DMS153 treated with DMSO at 0.1 percent for 48 hours (cell line): Measurements from ENCODE around the gene CPT1C.

Experiments used
- DNase-seq: peaks from one replicate; lab custom pipeline; 2025; ENCODE audit not compliant: unreplicated experiment; lab: John Stamatoyannopoulos, UW

Gene CPT1C

GRCh38 chr19:49690656-49691242, at the start of gene CPT1C:
Gene CPT1C (plus strand): TSS chr19:49691116. CDS start chr19:49692253, 1,137 bp downstream.
- DNase-seq, result peak; percentile 81

GRCh38 chr19:49641688-49642491, 49.0 kb upstream of the CPT1C start, which contains the start of gene SCAF1:
Gene SCAF1 (plus strand): TSS chr19:49642209. CDS start chr19:49645027, 2,818 bp downstream.
- DNase-seq, result peak; percentile 98

DNA sequence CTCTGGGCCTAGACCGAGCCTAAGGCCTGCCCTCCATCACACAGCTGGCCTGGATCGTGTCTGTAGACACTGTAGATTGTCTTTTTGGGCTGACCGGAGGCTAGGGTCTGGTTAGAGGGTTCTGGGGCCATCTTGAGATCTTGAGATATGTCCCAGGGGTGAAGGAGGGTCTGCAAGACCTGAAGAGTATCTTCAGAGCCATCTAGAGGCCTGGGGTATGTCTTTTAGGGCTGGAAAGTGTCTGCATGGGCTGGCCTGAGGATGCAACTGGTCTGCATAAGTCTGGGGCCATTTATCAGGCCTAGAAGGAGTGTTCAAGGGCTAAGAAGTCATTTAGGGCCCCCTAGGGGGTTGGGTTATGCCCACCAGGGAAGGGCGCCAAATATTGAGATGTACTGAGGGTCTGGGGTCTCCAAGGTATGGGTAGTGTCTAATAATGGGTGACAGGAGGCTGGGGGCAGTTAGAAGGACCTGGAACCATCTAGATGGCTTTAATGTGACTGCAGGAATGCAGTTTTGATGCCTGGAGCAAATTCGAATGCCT, 48.4 kb upstream of the CPT1C start:
- no peak for DNase-seq

GRCh38 chr19:49643466-49643865, 47.5 kb upstream of the CPT1C start:
- DNase-seq, result no peak

- no peak for DNase-seq
Measured at GRCh38 chr19:49645592-49645991, 45.3 kb upstream of the CPT1C start.

- DNase-seq, result no peak
Measured at GRCh38 chr19:49645995-49646394, 44.9 kb upstream of the CPT1C start.

- DNase-seq, result no peak
Measured at GRCh38 chr19:49646586-49646985, 44.3 kb upstream of the CPT1C start.

GRCh38 chr19:49651029-49651819, 39.7 kb upstream of the CPT1C start:
- no peak for DNase-seq

- no peak for DNase-seq
Measured at GRCh38 chr19:49651820-49652550, 38.9 kb upstream of the CPT1C start.

GRCh38 chr19:49652551-49653465, 38.1 kb upstream of the CPT1C start:
- no peak for DNase-seq

- no peak for DNase-seq
Measured at GRCh38 chr19:49653466-49653806, 37.5 kb upstream of the CPT1C start.

GRCh38 chr19:49654581-49654980, 36.3 kb upstream of the CPT1C start:
- DNase-seq, result no peak

- DNase-seq, result no peak
Measured at GRCh38 chr19:49655570-49656455, 35.1 kb upstream of the CPT1C start.

DNA sequence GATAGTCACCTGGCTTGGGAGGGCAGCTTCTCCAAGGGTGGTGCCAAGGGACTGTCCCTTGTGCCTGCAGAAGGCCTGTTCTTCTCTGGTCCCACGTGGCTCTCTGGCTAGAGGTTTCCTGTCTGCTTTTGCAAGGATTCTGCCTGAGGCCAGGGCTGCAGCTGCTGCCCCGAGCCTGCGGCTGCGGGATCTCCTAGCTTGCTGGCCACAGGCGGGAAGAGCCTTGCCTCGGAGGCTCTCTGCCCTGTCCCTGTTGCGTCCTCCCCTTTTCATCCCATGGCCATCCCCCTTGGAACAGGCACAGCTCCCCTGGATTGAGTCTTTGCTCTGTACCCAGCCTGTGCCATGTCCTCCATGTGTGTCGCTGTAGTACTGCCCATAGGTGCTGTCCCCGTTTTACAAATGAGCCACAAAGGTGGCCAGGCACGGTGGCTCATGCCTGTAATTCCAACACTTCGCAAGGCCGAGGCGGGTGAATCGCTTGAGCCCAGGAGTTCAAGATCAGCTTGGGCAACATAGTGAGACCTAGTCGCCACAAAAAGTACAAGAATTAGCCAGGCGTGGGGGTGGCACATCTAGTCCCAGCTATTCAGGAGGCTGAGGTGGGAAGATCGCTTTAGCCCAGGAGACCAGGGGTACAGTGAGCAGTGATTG, 34.3 kb upstream of the CPT1C start:
- no peak for DNase-seq

DNA sequence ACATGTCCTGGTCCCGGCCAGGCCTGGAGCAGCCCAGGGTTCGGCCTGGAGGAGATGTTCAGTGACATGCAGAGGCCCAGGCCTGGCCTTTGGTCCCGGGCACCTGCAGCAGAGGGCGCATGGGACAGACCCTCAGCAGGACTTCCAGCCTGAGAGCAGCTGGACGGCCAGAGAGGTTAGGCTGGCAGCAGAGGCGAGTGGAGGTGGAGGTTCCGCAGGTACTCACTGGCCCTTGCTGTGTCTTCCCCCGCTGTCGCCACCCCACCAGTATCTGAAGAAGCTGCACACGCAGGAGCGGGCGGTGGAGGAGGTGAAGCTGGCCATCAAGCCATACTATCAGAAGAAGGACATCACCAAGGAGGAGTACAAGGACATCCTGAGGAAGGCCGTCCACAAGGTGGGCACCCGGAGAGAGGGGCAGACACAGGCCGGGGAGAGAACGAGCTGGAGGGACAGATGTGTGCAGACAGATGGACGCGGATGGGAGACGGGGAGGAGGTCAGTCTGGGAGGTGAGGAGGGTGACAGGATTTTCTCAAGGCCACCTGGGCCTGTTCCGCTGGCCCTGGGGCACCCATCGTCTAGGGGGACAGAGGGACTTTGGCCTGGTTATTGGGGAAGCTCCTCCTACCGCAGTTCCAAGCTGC, 33.3 kb upstream of the CPT1C start:
- DNase-seq, result no peak

GRCh38 chr19:49658139-49658517, 32.8 kb upstream of the CPT1C start:
- no peak for DNase-seq

GRCh38 chr19:49658566-49659442, 32.1 kb upstream of the CPT1C start:
- DNase-seq, result no peak
